A673 (cell line): ENCODE data around the gene COMMD10.

Experiments used
- CTCF ChIP-seq: fragments of 300-800, 200-600 bp; sonication (generic); conservative IDR thresholded peaks from 2 replicates; pipeline ENCODE4 v1.5.1; 2017; ENCODE audit warnings: low read depth, mild to moderate bottlenecking, antibody characterized with exemption, low read length, moderate library complexity, mixed read lengths
- EZH2 ChIP-seq: fragments of 200-600 bp; sonication (generic); IDR thresholded peaks from 2 replicates; pipeline ENCODE4 v1.6.1; 2017; ENCODE audit warnings: borderline replicate concordance, low read depth, mild to moderate bottlenecking, mixed read lengths, antibody characterized with exemption, low read length; ENCODE audit not compliant: poor library complexity, severe bottlenecking

- TF ChIP-seq CTCF (no peak), EZH2 (no peak)
Observed at GRCh38 chr5:116058346-116058936, 26.4 kb upstream of the COMMD10 start.
